Vagina (tissue), 2 donors: ENCODE measurements around the gene NAPB. TPM values are rescaled to one million over a fixed set of nuclear protein-coding genes. Genes with fewer than 3 reads are reported as not detected.

Source experiments
- DNase-seq, 2 donors: peaks; one replicate each; pipeline ENCODE4 v3.0.0-alpha.2; 2017; ENCODE audit errors: extremely low spot score in 2 of 2
- H3K27ac ChIP-seq: fragments of 200-600 bp; sonication (generic); one replicate; pipeline ENCODE4 v1.5.1; 2019
- H3K27me3 ChIP-seq: fragments of 200-600 bp; sonication (generic); one replicate; pipeline ENCODE4 v1.5.1; 2019
- H3K36me3 ChIP-seq, 2 donors: fragments of 200-600 bp; sonication (generic); one replicate each; pipeline ENCODE4 v1.5.1; 2017 to 2019
- H3K4me1 ChIP-seq: fragments of 200-600 bp; sonication (generic); one replicate; pipeline ENCODE4 v1.5.1; 2019
- H3K4me3 ChIP-seq, 2 donors: fragments of 200-600 bp; sonication (generic); 1 replicate in 1 of 2; 2 replicates in 1 of 2; pipeline ENCODE4 v1.5.1; 2016 to 2019
- H3K9me3 ChIP-seq: fragments of 200-600 bp; sonication (generic); one replicate; pipeline ENCODE4 v1.5.1; 2019
- CTCF ChIP-seq, 3 experiments: fragments of 450-650 bp in 2 of 3; fragments of 200-600 bp in 1 of 3; sonication (generic) in 1 of 3; IDR thresholded peaks; one replicate each; pipeline ENCODE4 v1.5.1; 2017 to 2019; ENCODE audit warnings: antibody characterized with exemption in 3 of 3, mild to moderate bottlenecking in 2 of 3, moderate library complexity in 2 of 3
- POLR2A ChIP-seq, 2 donors: fragments of 450-650 bp; IDR thresholded peaks; one replicate each; pipeline ENCODE4 v1.6.1; 2017; ENCODE audit warnings: antibody characterized with exemption in 2 of 2, mild to moderate bottlenecking in 2 of 2, moderate library complexity in 2 of 2
- POLR2AphosphoS5 ChIP-seq, 2 donors: sonication (generic); formaldehyde crosslinking; IDR thresholded peaks; one replicate each; pipeline ENCODE4 v1.9.0; 2017; ENCODE audit warnings: antibody characterized with exemption in 2 of 2, mild to moderate bottlenecking in 2 of 2, low read depth in 1 of 2; ENCODE audit not compliant: insufficient read depth in 1 of 2
- intact Hi-C: fragments of 100-400 bp; cut with DNase I; formaldehyde crosslinking; loops from one replicate; pipeline ENCODE4 v1.15.1; 2023
- total RNA-seq: library from RNA; depleted of rRNA; stranded (reverse); fragments of >200 nt; gene quantifications from one replicate; pipeline ENCODE4 v1.2.3, GENCODE V29; 2016

The NAPB gene
- total RNA-seq, 1 donor from 2014 or later = 28.5 TPM

- no peaks in the 10 kb centered on the region for H3K36me3 ChIP-seq
- TF ChIP-seq POLR2AphosphoS5 (IDR thresholded peaks at IDR 0.05; ENCODE audit: insufficient read depth in 1 of 2, low read depth in 1 of 2) (no peak), CTCF (IDR thresholded peaks at IDR 0.05) (no peak), POLR2A (IDR thresholded peaks at IDR 0.05) (no peak)
- H3K27me3 ChIP-seq = no peaks in the 10 kb centered on the region
- peaks cover 5% of the 10 kb centered on the region for H3K4me1 ChIP-seq
- H3K9me3 ChIP-seq = no peaks in the 10 kb centered on the region
- no peak for DNase-seq
- H3K4me3 ChIP-seq = no peak overlapping the region
- no peak overlapping the region for H3K27ac ChIP-seq
- intact Hi-C loops = loop anchor here (5.0 to 10.0 kb wide), 2 partner anchors 290 to 657 kb away; no protein-coding TSS in a partner anchor
Observed at GRCh38 chr20:23344336-23344735, 77.0 kb downstream of the NAPB start.

GRCh38 chr20:23343590-23343989 lies 77.7 kb downstream of the NAPB start:
- intact Hi-C loops = loop anchor here (5.0 to 10.0 kb wide), 2 partner anchors 289 to 656 kb away; no protein-coding TSS in a partner anchor
- Histone ChIP-seq H3K4me3 (no peak overlapping the region), H3K9me3 (no peaks in the 10 kb centered on the region), H3K4me1 (no peaks in the 10 kb centered on the region), H3K27me3 (no peaks in the 10 kb centered on the region), H3K27ac (no peak overlapping the region), H3K36me3 (no peaks in the 10 kb centered on the region)
- DNase-seq = no peak
- TF ChIP-seq POLR2AphosphoS5 (IDR thresholded peaks at IDR 0.05; ENCODE audit: insufficient read depth in 1 of 2, low read depth in 1 of 2) (no peak), POLR2A (IDR thresholded peaks at IDR 0.05) (no peak), CTCF (IDR thresholded peaks at IDR 0.05) (no peak)

- Histone ChIP-seq H3K36me3 (no peaks in the 10 kb centered on the region), H3K9me3 (no peaks in the 10 kb centered on the region), H3K27me3 (no peaks in the 10 kb centered on the region), H3K4me3 (no peak overlapping the region), H3K4me1 (no peaks in the 10 kb centered on the region), H3K27ac (no peak overlapping the region)
- TF ChIP-seq POLR2A (IDR thresholded peaks at IDR 0.05) = no peak
- TF ChIP-seq POLR2AphosphoS5 (IDR thresholded peaks at IDR 0.05; ENCODE audit: insufficient read depth in 1 of 2, low read depth in 1 of 2) = no peak
- no peak for TF ChIP-seq CTCF (IDR thresholded peaks at IDR 0.05)
- no peak for DNase-seq
- intact Hi-C loops = loop anchor here (5.0 to 10.0 kb wide), 2 partner anchors 286 to 654 kb away; no protein-coding TSS in a partner anchor
Observed at GRCh38 chr20:23341073-23341472, 80.2 kb downstream of the NAPB start.

GRCh38 chr20:23340524-23340923 lies 80.8 kb downstream of the NAPB start:
- Histone ChIP-seq H3K9me3 (no peaks in the 10 kb centered on the region), H3K36me3 (no peaks in the 10 kb centered on the region), H3K27me3 (no peaks in the 10 kb centered on the region), H3K4me1 (no peaks in the 10 kb centered on the region), H3K4me3 (no peak overlapping the region), H3K27ac (no peak overlapping the region)
- intact Hi-C loops = loop anchor here (5.0 to 10.0 kb wide), 2 partner anchors 286 to 653 kb away; no protein-coding TSS in a partner anchor
- DNase-seq = no peak
- TF ChIP-seq CTCF (IDR thresholded peaks at IDR 0.05) = peak; percentile 35 to 64 (median 35)
- TF ChIP-seq POLR2A (IDR thresholded peaks at IDR 0.05) = no peak

- DNase-seq = no peak
- Histone ChIP-seq H3K4me3 (no peak overlapping the region), H3K4me1 (no peaks in the 10 kb centered on the region), H3K9me3 (no peaks in the 10 kb centered on the region), H3K36me3 (no peaks in the 10 kb centered on the region), H3K27ac (no peak overlapping the region), H3K27me3 (no peaks in the 10 kb centered on the region)
- intact Hi-C loops = loop anchor here (5.0 to 10.0 kb wide), 2 partner anchors 285 to 653 kb away; no protein-coding TSS in a partner anchor
- TF ChIP-seq POLR2AphosphoS5 (IDR thresholded peaks at IDR 0.05; ENCODE audit: insufficient read depth in 1 of 2, low read depth in 1 of 2) (no peak), POLR2A (IDR thresholded peaks at IDR 0.05) (no peak), CTCF (IDR thresholded peaks at IDR 0.05) (no peak)
Observed at GRCh38 chr20:23339986-23340385, 81.3 kb downstream of the NAPB start.
